OCI-LY7 (cell line): Measurements from ENCODE around the gene TEX14. TPM values are rescaled to one million over a fixed set of nuclear protein-coding genes. Genes with fewer than 3 reads are reported as not detected.

Source experiments
- BruUV-seq: library from RNA; stranded (reverse); fragments of 400-500 nt; replicated peaks from 2 replicates; lab custom pipeline; 2021; lab: Mats Ljungman, UMichigan
- CTCF ChIA-PET: fragments of 300-600 bp; sonication (Branson Sonifier 250); formaldehyde crosslinking; loops from one replicate; lab custom pipeline; 2022; ENCODE audit warnings: antibody characterized with exemption; ENCODE audit not compliant: unreplicated experiment; lab: Charles Lee
- POLR2A ChIA-PET: fragments of 300-600 bp; sonication (Branson Sonifier 250); formaldehyde crosslinking; loops from one replicate; lab custom pipeline; 2022; ENCODE audit warnings: antibody characterized with exemption; lab: Charles Lee
- DNase-seq: peaks from one replicate; pipeline ENCODE4 v3.0.0-alpha.2; 2015; ENCODE audit warnings: low spot score
- H2AFZ ChIP-seq: fragments of 200-600 bp; sonication (generic), shearing (Covaris generic); 2 replicates; pipeline ENCODE4 v1.6.1; 2014; ENCODE audit warnings: mild to moderate bottlenecking, antibody characterized with exemption, low read length, moderate library complexity
- H3K27ac ChIP-seq: fragments of 200-600 bp; sonication (generic); 2 replicates; pipeline ENCODE4 v1.5.1; 2014; ENCODE audit warnings: mixed run types, low read depth, mild to moderate bottlenecking, moderate library complexity, low read length, inconsistent platforms; ENCODE audit not compliant: poor library complexity, severe bottlenecking
- H3K36me3 ChIP-seq: fragments of 200-600 bp; sonication (generic); 2 replicates; pipeline ENCODE4 v1.6.1; 2014; ENCODE audit warnings: mild to moderate bottlenecking, antibody characterized with exemption, low read length, moderate library complexity, mixed read lengths; ENCODE audit not compliant: insufficient read depth
- H3K4me1 ChIP-seq: fragments of 200-600 bp; sonication (generic); 2 replicates; pipeline ENCODE4 v1.5.1; 2014; ENCODE audit warnings: mild to moderate bottlenecking, low read length; ENCODE audit not compliant: insufficient read depth, poor library complexity, severe bottlenecking
- H3K4me2 ChIP-seq: fragments of 200-600 bp; sonication (generic); 2 replicates; pipeline ENCODE4 v1.6.1; 2014; ENCODE audit warnings: mild to moderate bottlenecking, low read length
- H3K4me3 ChIP-seq: fragments of 200-600 bp; sonication (generic); 2 replicates; pipeline ENCODE4 v1.5.1; 2014; ENCODE audit warnings: mild to moderate bottlenecking, low read depth, low read length; ENCODE audit not compliant: poor library complexity, severe bottlenecking
- H3K79me2 ChIP-seq: fragments of 200-600 bp; sonication (generic); 2 replicates; pipeline ENCODE4 v1.6.1; 2016; ENCODE audit warnings: low read depth, mild to moderate bottlenecking, low read length, moderate library complexity, mixed read lengths; ENCODE audit not compliant: insufficient read depth
- H3K9me2 ChIP-seq: fragments of 200-600 bp; sonication (generic); 2 replicates; pipeline ENCODE4 v1.6.1; 2016; ENCODE audit warnings: mild to moderate bottlenecking, low read length, mixed read lengths; ENCODE audit not compliant: insufficient read depth
- H3K9me3 ChIP-seq: fragments of 200-600 bp; sonication (generic); 2 replicates; pipeline ENCODE4 v1.6.1; 2014; ENCODE audit warnings: mild to moderate bottlenecking, mixed run types, low read length, mixed read lengths
- H4K20me1 ChIP-seq: fragments of 200-600 bp; sonication (generic); 2 replicates; pipeline ENCODE4 v1.6.1; 2014; ENCODE audit warnings: mild to moderate bottlenecking, antibody characterized with exemption, low read length, moderate library complexity, mixed read lengths; ENCODE audit not compliant: insufficient read depth
- EZH2phosphoT487 ChIP-seq: fragments of 200-600 bp; sonication (generic); IDR thresholded peaks from 2 replicates; pipeline ENCODE4 v1.6.1; 2018; ENCODE audit warnings: low read depth, borderline replicate concordance, mild to moderate bottlenecking, mixed run types, antibody characterized with exemption, low read length, moderate library complexity, mixed read lengths
- intact Hi-C: fragments of 100-400 bp; cut with micrococcal nuclease; formaldehyde crosslinking; loops from one replicate; pipeline ENCODE4 v1.10.0; 2022; ENCODE audit not compliant: unreplicated experiment
- total RNA-seq, 2 experiments: library from RNA; depleted of rRNA in 1 of 2; stranded (reverse); fragments of >200 nt in 1 of 2; shearing (Covaris generic) in 1 of 2; gene quantifications; 2 replicates each; pipeline ENCODE4 v1.2.3, GENCODE V29; 2014 to 2022
- TF ChIP-seq, protein P1 (sequence below): fragments of 200-600 bp; sonication (generic); conservative IDR thresholded peaks from 2 replicates; pipeline ENCODE4 v1.5.1; 2014; ENCODE audit warnings: mild to moderate bottlenecking, antibody characterized with exemption, low read length, moderate library complexity, mixed read lengths

Gene TEX14
- total RNA-seq, 2 experiments from 2014 or later: 0.69 to 2.3 TPM

DNA sequence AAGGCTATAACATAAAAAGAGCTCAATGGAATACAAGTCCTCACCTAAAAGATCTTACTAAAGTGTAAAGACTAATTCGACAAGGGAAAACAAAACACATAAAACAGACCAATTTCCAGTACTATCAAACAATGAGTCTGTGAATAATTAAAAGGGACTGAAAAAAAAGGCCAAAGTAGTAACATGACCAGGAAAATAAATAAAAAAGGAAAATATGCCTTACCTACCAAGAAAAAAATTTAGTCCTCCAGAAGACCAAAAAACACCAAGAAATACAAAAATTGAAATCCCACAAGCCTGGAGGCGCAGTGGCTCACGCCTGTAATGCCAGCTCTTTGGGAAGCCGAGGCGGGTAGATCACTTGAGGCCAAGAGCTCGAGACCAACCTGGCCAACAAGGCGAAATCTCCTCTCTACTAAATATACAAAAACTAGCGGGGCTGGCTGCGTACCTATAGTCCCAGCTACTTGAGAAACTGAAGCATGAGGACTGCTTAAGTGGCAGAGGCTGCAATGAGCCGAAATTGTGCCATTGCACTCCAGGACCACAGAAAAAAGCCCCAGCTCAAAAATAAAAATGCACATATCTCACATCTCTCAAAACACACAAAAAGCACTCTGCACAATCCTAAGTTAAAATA, 60.8 kb downstream of the TEX14 start:
- Histone ChIP-seq H3K4me2 (peak overlapping the region; percentile 97), H3K4me3 (peak overlapping the region; percentile 68), H4K20me1 (no peaks in the 10 kb centered on the region), H3K79me2 (no peaks in the 10 kb centered on the region), H3K9me2 (no peaks in the 10 kb centered on the region), H2AFZ (peak overlapping the region; percentile 60; the same call in 1 of the 2 replicates), H3K9me3 (no peaks in the 10 kb centered on the region), H3K4me1 (peaks cover 17% of the 10 kb centered on the region), H3K36me3 (no peaks in the 10 kb centered on the region), H3K27ac (peak overlapping the region; percentile 83)
- intact Hi-C loops: loop anchor here (1.0 to 2.0 kb wide), 5 partner anchors 28 to 728 kb away; partner anchors contain the start of genes RAD51C and TEX14
- POLR2A ChIA-PET: interaction anchor here (0.5 to 3.4 kb wide), 36 partner anchors 9 to 1545 kb away, joined by 3 to 64 read pairs (median 6); partner anchors contain the start of genes PRR11, RAD51C and TEX14
- no peak for DNase-seq
- CTCF ChIA-PET: interaction anchor here (1.1 kb wide), 1 partner anchor 43 kb away, joined by 5 read pairs; no protein-coding TSS in a partner anchor
- TF ChIP-seq, protein P1, sequence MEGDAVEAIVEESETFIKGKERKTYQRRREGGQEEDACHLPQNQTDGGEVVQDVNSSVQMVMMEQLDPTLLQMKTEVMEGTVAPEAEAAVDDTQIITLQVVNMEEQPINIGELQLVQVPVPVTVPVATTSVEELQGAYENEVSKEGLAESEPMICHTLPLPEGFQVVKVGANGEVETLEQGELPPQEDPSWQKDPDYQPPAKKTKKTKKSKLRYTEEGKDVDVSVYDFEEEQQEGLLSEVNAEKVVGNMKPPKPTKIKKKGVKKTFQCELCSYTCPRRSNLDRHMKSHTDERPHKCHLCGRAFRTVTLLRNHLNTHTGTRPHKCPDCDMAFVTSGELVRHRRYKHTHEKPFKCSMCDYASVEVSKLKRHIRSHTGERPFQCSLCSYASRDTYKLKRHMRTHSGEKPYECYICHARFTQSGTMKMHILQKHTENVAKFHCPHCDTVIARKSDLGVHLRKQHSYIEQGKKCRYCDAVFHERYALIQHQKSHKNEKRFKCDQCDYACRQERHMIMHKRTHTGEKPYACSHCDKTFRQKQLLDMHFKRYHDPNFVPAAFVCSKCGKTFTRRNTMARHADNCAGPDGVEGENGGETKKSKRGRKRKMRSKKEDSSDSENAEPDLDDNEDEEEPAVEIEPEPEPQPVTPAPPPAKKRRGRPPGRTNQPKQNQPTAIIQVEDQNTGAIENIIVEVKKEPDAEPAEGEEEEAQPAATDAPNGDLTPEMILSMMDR: no peak
- TF ChIP-seq EZH2phosphoT487: no peak
- TSS peak; percentile 96 for BruUV-seq

DNA sequence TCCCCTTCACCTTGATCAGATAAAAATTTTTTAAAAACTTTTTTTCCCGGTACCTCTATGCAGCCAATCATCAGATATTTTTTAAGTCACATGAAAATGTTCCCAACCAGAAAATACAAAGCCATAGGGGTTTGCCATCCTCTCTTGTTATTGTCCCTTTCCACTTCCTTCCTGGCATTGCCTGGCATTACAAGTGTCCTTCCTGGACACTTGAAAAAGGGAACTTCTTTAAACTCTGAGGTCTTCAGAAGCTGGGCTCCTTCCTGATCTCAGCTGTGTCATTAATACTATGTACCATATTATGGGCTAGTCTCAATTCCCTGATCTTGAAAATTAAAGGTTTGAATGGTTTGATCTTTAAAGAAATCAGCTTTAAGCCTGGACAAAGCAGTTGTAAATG, 64.9 kb downstream of the TEX14 start:
- Histone ChIP-seq H3K4me2 (no peak overlapping the region), H3K9me2 (no peaks in the 10 kb centered on the region), H3K27ac (no peak overlapping the region), H3K9me3 (no peaks in the 10 kb centered on the region), H4K20me1 (no peaks in the 10 kb centered on the region), H2AFZ (no peak overlapping the region), H3K36me3 (no peaks in the 10 kb centered on the region), H3K4me3 (no peak overlapping the region), H3K4me1 (peaks cover 11% of the 10 kb centered on the region), H3K79me2 (no peaks in the 10 kb centered on the region)
- DNase-seq: no peak
- no peak for TF ChIP-seq EZH2phosphoT487
- TF ChIP-seq, protein P1: no peak
- intact Hi-C loops: no loop called here
- BruUV-seq: no TSS peak
- POLR2A ChIA-PET: interaction anchor here (0.8 to 1.7 kb wide), 2 partner anchors 65 to 246 kb away, joined by 5 to 6 read pairs; partner anchors contain the start of gene TEX14
- CTCF ChIA-PET: no interaction called here

DNA sequence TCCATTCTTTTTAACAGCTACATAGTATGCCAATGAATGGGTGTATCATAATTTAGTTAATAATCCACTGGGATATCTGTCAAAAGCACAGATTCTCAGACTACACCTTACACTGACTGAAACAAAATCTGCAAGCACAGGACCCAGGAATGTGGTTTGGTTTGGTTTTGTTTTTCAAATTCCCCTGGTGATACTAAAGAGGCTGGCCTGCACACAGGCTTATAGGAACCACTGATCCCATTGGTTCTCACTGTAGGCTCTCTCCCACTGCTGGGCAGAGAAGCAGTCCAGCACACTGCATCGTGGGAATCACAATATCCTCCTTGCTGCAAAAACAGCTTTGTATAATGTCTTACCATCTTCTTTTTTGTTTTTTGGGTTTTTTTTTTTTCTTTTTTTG, 67.1 kb downstream of the TEX14 start:
- Histone ChIP-seq H2AFZ (no peak overlapping the region), H3K27ac (no peak overlapping the region), H3K9me3 (no peaks in the 10 kb centered on the region), H3K79me2 (no peaks in the 10 kb centered on the region), H3K36me3 (no peaks in the 10 kb centered on the region), H3K4me1 (peaks cover 10% of the 10 kb centered on the region), H4K20me1 (no peaks in the 10 kb centered on the region), H3K4me3 (no peak overlapping the region), H3K9me2 (no peaks in the 10 kb centered on the region), H3K4me2 (no peak overlapping the region)
- no peak for DNase-seq
- BruUV-seq: no TSS peak
- TF ChIP-seq, protein P1: no peak
- no peak for TF ChIP-seq EZH2phosphoT487
- ChIA-PET CTCF (no interaction called here), POLR2A (no interaction called here)
- intact Hi-C loops: no loop called here
